Gastrocnemius medialis (tissue), 4 donors: Measurements from ENCODE around the gene SLC19A3. TPM values are rescaled to one million over a fixed set of nuclear protein-coding genes. Genes with fewer than 3 reads are reported as not detected.

ENCODE experiments used
- ATAC-seq, 2 donors: fragments of 150-250 bp; one replicate each; pipeline ENCODE4 v1.9.1; 2016
- DNase-seq, 2 donors: peaks; one replicate each; pipeline ENCODE4 v3.0.0-alpha.2; 2019
- H3K27ac ChIP-seq, 4 donors: fragments of 200-600 bp; sonication (generic); 1 replicate in 1 of 4; 2 replicates in 3 of 4; pipeline ENCODE4 v1.5.1; 2016 to 2018; ENCODE audit warnings: mild to moderate bottlenecking in 2 of 4, moderate library complexity in 1 of 4
- H3K27me3 ChIP-seq, 3 donors: fragments of 200-600 bp; sonication (generic) in 2 of 3; 1 replicate in 1 of 3; 2 replicates in 2 of 3; pipeline versions ENCODE4 v1.5.1 to v1.6.0; 2016 to 2019; ENCODE audit warnings: mild to moderate bottlenecking in 1 of 3, moderate library complexity in 1 of 3
- H3K36me3 ChIP-seq, 2 donors: fragments of 200-600 bp; sonication (generic) in 1 of 2; one replicate each; pipeline ENCODE4 v1.5.1; 2017 to 2018
- H3K4me1 ChIP-seq, 2 donors: fragments of 200-600 bp; sonication (generic) in 1 of 2; one replicate each; pipeline ENCODE4 v1.5.1; 2016 to 2017; ENCODE audit warnings: mild to moderate bottlenecking in 2 of 2
- H3K4me3 ChIP-seq, 4 donors: fragments of 200-600 bp; sonication (generic) in 3 of 4; 1 replicate in 1 of 4; 2 replicates in 3 of 4; pipeline ENCODE4 v1.5.1; 2016 to 2019; ENCODE audit warnings: mild to moderate bottlenecking in 2 of 4
- H3K9me3 ChIP-seq, 3 donors: fragments of 200-600 bp; sonication (generic) in 2 of 3; 1 replicate in 1 of 3; 2 replicates in 2 of 3; pipeline ENCODE4 v1.5.1; 2016 to 2019
- CTCF ChIP-seq, 5 experiments: fragments of 450-650 bp in 3 of 5; fragments of 200-600 bp in 2 of 5; sonication (generic) in 2 of 5; IDR thresholded peaks in 4 of 5; conservative IDR thresholded peaks in 1 of 5; 1 replicate in 4 of 5; 2 replicates in 1 of 5; pipeline ENCODE4 v1.5.1; 2016 to 2019; ENCODE audit warnings: antibody characterized with exemption in 5 of 5, mild to moderate bottlenecking in 3 of 5, moderate library complexity in 3 of 5
- POLR2A ChIP-seq, 2 donors: fragments of 450-650 bp; IDR thresholded peaks; one replicate each; pipeline ENCODE4 v1.6.1; 2017; ENCODE audit warnings: antibody characterized with exemption in 2 of 2, mild to moderate bottlenecking in 2 of 2, moderate library complexity in 2 of 2
- in situ Hi-C, 4 donors: fragments of 200-750 bp; cut with MboI; loops; one replicate each; pipeline versions ENCODE4 v1.15.0 to v1.8.0; 2017; ENCODE audit warnings: low sequenced_read_pairs in 4 of 4
- intact Hi-C: fragments of 100-400 bp; cut with DNase I; formaldehyde crosslinking; loops from one replicate; pipeline ENCODE4 v1.15.1; 2023; ENCODE audit warnings: low total_unique reads
- total RNA-seq, 4 donors: library from RNA; depleted of rRNA; stranded (reverse); fragments of >200 nt; gene quantifications; one replicate each; pipeline versions ENCODE4 v1.1.0 to v1.2.3, GENCODE V29; 2016

Gene SLC19A3
- total RNA-seq, 4 donors from 2014 or later: 0.20 to 0.82 (median 0.80) TPM; not detected in 1

- DNase-seq (no peak), ATAC-seq (no peak)
- in situ Hi-C loops (no loop called here), intact Hi-C loops (no loop called here)
- no peaks in the 10 kb centered on the region for H3K27me3 ChIP-seq
- no peaks in the 10 kb centered on the region for H3K36me3 ChIP-seq
- H3K9me3 ChIP-seq: no peaks in the 10 kb centered on the region
- no peaks in the 10 kb centered on the region for H3K4me1 ChIP-seq
- H3K4me3 ChIP-seq: no peak overlapping the region
- H3K27ac ChIP-seq: no peak overlapping the region
- no peak for TF ChIP-seq CTCF (IDR thresholded peaks at IDR 0.05 in 4 of 5, conservative IDR thresholded peaks at IDR 0.05 in 1 of 5)
- TF ChIP-seq POLR2A (IDR thresholded peaks at IDR 0.05): no peak
Measured at GRCh38 chr2:227706859-227707258, 11.0 kb downstream of the SLC19A3 start.

DNA sequence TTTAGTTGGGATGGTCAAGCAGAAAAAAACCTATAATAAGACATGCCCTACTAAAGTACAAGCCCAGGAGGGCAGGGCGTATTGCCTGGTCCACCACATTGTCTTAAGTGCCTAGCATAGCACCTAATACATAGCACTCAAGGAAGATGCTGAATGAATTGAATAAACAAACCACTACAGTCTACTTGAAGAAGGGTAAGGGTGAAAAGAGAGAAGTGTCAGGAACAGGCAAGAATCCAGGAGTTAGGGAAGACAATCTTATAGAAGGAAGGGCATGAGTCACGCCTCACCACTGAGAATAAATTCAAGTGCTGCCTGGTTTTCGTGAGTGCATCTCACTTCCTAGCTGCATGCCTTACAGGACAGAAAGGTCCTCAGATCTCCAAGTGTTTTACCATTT lies 13.9 kb downstream of the SLC19A3 start:
- TF ChIP-seq CTCF (IDR thresholded peaks at IDR 0.05 in 4 of 5, conservative IDR thresholded peaks at IDR 0.05 in 1 of 5): no peak
- no peak for TF ChIP-seq POLR2A (IDR thresholded peaks at IDR 0.05)
- DNase-seq (no peak), ATAC-seq (no peak)
- no peaks in the 10 kb centered on the region for H3K36me3 ChIP-seq
- in situ Hi-C loops (no loop called here), intact Hi-C loops (no loop called here)
- no peaks in the 10 kb centered on the region for H3K4me1 ChIP-seq
- H3K9me3 ChIP-seq: no peaks in the 10 kb centered on the region
- no peak overlapping the region for H3K4me3 ChIP-seq
- H3K27ac ChIP-seq: no peak overlapping the region
- H3K27me3 ChIP-seq: no peaks in the 10 kb centered on the region

GRCh38 chr2:227703280-227703732 lies 14.5 kb downstream of the SLC19A3 start:
- intact Hi-C loops (no loop called here), in situ Hi-C loops (no loop called here)
- Histone ChIP-seq H3K9me3 (no peaks in the 10 kb centered on the region), H3K4me1 (no peaks in the 10 kb centered on the region), H3K36me3 (no peaks in the 10 kb centered on the region), H3K27me3 (no peaks in the 10 kb centered on the region), H3K27ac (no peak overlapping the region), H3K4me3 (no peak overlapping the region)
- ATAC-seq: no peak
- no peak for TF ChIP-seq CTCF (IDR thresholded peaks at IDR 0.05 in 4 of 5, conservative IDR thresholded peaks at IDR 0.05 in 1 of 5)
- no peak for TF ChIP-seq POLR2A (IDR thresholded peaks at IDR 0.05)
- DNase-seq: no peak

GRCh38 chr2:227701556-227701955 lies 16.3 kb downstream of the SLC19A3 start:
- ATAC-seq: no peak
- no peak for DNase-seq
- Histone ChIP-seq H3K27me3 (no peaks in the 10 kb centered on the region), H3K27ac (no peak overlapping the region), H3K36me3 (no peaks in the 10 kb centered on the region), H3K4me3 (no peak overlapping the region), H3K4me1 (no peaks in the 10 kb centered on the region), H3K9me3 (no peaks in the 10 kb centered on the region)
- intact Hi-C loops (no loop called here), in situ Hi-C loops (no loop called here)
- TF ChIP-seq CTCF (IDR thresholded peaks at IDR 0.05 in 4 of 5, conservative IDR thresholded peaks at IDR 0.05 in 1 of 5): no peak
- no peak for TF ChIP-seq POLR2A (IDR thresholded peaks at IDR 0.05)

GRCh38 chr2:227696990-227697679 lies 20.7 kb downstream of the SLC19A3 start:
- Histone ChIP-seq H3K9me3 (no peaks in the 10 kb centered on the region), H3K27me3 (no peaks in the 10 kb centered on the region), H3K27ac (no peak overlapping the region), H3K36me3 (no peaks in the 10 kb centered on the region), H3K4me3 (no peak overlapping the region), H3K4me1 (no peaks in the 10 kb centered on the region)
- TF ChIP-seq CTCF (IDR thresholded peaks at IDR 0.05 in 4 of 5, conservative IDR thresholded peaks at IDR 0.05 in 1 of 5): no peak
- TF ChIP-seq POLR2A (IDR thresholded peaks at IDR 0.05): no peak
- DNase-seq: no peak
- no peak for ATAC-seq
- in situ Hi-C loops: no loop called here
- intact Hi-C loops: no loop called here
